ENCODE data around the gene LIMD2. TPM values are rescaled to one million over a fixed set of nuclear protein-coding genes. Genes with fewer than 3 reads are reported as not detected.
"Not testable (repeated sequence)": the region's sequence is repeated elsewhere in the genome, so short reads cannot be mapped to it uniquely, and the experiment has no call there.

LIMD2 gene
- 51.6 and 72.5 TPM in 2 replicates for total RNA-seq (2014; rRNA removed; shearing (Covaris generic))

DNA sequence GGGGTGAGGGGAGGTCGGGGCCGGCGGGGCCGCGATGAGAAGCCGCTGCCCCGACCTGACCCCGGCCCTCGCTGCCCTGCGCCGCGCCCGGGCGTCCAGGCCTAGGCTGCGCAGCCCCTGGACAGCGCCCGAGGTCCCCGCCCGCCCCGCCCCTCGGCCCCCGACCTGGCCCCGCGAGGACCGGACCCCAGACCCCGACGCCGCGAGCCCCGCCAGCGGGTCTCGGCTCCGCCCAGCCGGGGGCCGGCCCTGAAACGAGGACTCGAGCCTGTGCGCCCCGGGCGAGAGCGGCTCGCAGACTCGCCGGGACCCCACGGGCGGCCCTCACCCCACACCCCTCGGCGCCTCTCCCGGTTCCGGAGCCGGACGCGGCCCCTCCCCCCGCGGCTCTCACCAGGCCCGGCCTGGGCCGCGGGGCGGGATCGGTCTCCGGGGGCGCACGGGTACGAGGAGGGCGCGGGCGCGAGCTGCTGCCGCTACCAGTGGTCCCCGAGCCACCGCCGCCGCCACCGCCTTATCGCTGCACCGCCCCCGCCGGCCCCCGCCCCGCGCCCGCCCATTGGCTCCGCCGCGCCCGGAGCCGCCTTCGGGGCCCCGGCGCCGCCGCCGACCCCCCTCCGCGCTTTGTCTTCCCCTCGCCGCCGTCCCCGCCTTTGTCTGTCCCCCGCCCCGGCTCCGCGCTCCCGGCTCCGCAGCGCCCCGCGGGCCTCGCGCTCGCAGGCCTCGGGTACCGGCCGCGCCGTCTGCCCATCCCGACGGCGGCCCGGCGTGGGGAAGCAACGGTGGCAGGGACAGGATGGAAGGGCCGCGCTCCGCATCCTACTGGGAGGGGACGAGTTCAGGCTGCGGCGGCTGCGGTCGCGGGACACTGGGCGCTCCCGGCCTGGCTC lies at the start of gene LIMD2:
Gene LIMD2, minus strand, starts transcription at position 488 of the 890 bp plus-strand sequence. CDS start 827 bp downstream, outside the sequence.
- no peak for DNase-seq (ENCODE audit: low spot score)
- in situ Hi-C loops (cut with HindIII; ENCODE audit: low sequenced_read_pairs) = no loop called here

DNA sequence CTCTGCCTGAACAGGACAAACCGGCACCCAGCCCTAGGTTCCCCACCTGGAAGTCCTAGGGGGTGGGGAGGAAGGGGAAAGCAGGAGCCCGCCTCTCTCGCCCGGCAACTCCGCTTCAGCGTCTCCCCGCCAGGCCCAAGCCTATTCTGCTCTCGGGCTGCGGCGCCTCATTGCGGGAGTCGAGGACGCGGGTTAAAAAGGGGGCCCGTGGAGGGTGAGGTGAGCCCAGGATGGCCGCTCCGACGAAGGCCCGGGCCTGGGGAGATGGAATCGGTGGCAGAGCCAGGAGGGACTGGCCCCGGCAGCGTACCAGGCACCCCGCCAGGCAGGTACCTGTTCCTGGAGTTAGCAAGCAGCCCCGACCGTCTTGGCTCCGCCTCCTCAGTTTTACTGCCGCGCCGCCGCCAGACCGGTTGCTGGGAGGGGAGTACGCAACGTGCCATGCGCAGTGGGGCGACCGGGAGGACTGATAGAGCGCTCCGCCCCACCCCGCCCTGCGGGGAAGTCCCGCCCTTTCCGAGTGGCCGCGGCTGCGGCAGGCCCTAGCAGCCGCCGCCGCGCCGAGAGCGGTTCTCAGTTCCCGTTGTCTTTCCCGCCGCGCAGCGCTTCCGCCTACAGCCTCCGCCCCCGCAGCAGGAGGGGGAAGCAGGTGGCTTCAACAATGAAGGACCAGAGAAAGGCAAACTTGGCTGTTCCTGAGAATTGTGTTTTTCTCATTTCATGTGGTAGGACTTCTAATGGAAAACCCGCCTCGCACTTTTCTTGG lies 41.7 kb upstream of the LIMD2 start, which contains the start of gene STRADA:
Gene STRADA, minus strand, starts transcription at position 392 of the 766 bp plus-strand sequence. CDS start 13,430 bp downstream, outside the sequence.
- peak; percentile 99 for DNase-seq (ENCODE audit: low spot score)
- in situ Hi-C loops (cut with HindIII; ENCODE audit: low sequenced_read_pairs) = no loop called here

DNA sequence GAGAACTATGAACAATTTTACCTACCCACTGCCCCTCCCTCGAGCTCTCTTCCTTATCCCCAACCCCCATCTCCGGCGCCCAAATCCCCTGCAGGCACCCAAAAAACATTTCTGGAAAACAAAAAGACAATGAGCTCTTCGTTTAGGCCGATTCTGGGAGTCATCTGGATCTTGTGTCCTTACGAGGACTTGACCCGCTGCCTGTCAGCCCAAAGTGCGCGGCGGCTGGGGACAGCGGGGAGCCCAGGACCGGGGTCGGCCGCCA lies 41.1 kb upstream of the LIMD2 start:
- in situ Hi-C loops (cut with HindIII; ENCODE audit: low sequenced_read_pairs) = no loop called here
- no peak for DNase-seq (ENCODE audit: low spot score)

DNA sequence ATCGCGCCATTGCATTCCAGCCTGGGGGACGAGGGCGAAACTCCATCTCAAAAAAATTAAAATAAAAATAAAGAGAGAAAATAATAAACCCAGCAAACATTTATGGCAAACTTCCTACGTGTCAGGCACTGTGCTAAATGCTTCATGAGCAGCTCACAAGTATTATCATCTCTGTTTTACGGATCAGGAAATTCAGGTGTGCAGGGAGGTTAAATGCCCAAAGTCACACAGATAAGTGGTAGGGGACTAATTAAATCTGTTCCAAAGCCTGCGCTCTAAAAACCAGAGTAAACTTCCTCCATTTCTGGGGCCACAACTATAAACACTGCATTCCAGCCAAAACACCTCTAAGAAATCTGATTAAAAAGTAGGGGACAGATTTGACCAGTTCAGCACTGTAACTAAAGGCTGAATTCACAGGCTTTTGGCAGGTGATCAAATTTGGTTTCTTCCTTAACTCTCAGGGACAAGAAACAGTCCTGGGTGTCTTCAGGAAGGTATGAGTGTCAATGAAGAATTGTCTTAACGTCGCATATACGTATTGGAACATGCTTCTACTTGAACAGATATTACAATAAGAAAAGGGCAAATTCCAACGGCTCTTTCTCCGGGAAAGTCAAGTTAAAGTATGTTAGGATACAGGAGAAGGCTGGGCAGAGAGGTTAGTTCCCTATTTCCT lies 40.7 kb upstream of the LIMD2 start:
- in situ Hi-C loops (cut with HindIII; ENCODE audit: low sequenced_read_pairs) = no loop called here
- peak; percentile 34 for DNase-seq (ENCODE audit: low spot score)

DNA sequence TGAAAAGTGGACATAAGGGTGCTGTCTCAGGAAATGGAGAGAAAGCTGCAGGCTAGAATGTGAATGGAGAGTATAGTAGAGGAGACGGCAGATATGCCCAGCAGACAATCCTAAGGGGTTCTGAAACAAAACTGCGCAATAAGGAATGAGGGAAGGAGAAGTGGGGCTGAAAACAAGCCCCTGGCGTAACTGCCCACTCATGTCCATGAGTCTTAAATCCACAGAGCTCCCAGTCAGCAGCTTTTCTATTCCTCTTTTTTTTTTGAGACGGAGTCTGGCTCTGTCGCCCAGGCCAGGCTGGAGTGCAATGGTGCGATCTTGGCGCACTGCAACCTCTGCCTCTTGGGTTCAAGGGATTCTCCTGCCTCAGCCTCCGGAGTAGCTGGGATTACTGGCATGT lies 35.8 kb upstream of the LIMD2 start:
- DNase-seq (ENCODE audit: low spot score) = no peak
- in situ Hi-C loops (cut with HindIII; ENCODE audit: low sequenced_read_pairs) = no loop called here

DNA sequence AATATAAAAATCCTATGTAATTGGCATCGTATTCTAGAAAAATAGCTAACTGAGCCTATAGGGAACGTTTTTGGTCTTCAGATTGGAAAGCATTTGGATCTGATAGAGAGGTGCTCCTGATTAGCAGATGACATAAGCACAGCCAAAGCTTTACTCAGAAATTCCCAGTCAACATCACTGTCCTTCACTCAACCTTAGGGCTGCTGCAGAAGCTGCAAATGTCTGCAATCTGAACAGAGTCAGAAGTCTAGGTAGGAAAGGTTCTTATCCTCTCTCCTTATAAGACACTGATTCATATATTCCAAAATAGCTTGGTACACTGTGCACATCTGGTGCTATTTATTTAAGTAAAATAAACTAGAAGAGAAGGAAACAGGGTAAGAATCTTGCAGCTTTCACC lies 22.5 kb upstream of the LIMD2 start:
- DNase-seq (ENCODE audit: low spot score) = no peak
- in situ Hi-C loops (cut with HindIII; ENCODE audit: low sequenced_read_pairs) = no loop called here

DNA sequence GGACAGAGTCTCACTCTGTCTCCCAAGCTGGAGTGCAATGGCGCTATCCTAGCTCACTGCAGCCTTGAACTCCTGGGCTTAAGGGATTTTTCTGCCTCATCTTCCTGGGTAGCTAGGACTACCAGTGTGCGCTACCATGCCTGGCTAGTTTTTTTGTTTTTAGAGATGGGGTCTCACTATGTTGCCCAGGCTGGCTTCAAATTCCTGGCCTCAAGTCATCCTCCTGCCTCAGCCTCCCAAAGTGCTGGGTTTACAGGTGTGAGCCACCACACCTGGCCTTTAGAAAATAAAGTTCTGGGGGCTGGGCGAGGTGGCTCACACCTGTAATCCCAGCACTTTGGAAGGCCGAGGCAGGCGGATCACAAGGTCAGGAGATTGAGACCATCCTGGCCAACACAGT lies 20.3 kb upstream of the LIMD2 start:
- DNase-seq (ENCODE audit: low spot score); in situ Hi-C loops (cut with HindIII; ENCODE audit: low sequenced_read_pairs): not testable (repeated sequence)

DNA sequence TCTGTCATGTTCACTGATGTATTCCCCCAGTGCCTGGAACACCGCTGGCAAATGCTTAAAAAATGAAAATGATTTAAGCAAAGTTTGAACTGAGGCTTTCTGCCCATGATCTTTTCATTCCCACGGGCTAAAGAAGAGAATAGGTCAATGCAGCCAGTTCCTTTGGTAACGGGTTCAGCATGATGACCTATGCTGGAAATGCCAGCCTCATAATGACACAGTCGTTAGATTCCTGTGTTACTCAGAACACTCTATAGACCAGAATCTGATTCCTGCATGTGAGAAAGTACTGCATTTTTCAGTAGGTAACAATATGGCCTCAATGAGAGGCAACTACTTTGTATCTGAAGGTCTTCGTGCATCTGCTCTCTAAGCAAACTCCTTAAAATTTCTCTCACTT lies 19.1 kb upstream of the LIMD2 start:
- in situ Hi-C loops (cut with HindIII; ENCODE audit: low sequenced_read_pairs) = no loop called here
- no peak for DNase-seq (ENCODE audit: low spot score)

DNA sequence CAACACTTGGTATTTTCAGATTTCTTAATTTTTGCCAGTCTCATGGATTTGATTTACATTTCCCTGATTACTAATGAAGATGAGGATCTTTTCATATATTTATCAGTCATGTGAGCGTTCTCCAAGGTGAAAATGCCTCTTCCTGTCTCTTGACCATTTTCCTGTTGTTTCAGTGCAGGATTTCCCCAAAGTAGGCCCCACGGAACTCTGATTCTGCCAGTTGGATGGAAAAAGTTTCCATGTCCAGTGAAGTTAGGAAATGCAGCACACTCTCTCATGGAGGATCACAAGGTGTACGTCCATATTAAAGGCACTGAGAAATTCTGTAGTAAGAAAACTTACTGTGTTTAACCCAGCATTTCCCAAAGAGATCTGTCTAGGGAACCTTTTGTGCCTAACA lies 16.5 kb upstream of the LIMD2 start:
- in situ Hi-C loops (cut with HindIII; ENCODE audit: low sequenced_read_pairs) = no loop called here
- DNase-seq (ENCODE audit: low spot score) = no peak

DNA sequence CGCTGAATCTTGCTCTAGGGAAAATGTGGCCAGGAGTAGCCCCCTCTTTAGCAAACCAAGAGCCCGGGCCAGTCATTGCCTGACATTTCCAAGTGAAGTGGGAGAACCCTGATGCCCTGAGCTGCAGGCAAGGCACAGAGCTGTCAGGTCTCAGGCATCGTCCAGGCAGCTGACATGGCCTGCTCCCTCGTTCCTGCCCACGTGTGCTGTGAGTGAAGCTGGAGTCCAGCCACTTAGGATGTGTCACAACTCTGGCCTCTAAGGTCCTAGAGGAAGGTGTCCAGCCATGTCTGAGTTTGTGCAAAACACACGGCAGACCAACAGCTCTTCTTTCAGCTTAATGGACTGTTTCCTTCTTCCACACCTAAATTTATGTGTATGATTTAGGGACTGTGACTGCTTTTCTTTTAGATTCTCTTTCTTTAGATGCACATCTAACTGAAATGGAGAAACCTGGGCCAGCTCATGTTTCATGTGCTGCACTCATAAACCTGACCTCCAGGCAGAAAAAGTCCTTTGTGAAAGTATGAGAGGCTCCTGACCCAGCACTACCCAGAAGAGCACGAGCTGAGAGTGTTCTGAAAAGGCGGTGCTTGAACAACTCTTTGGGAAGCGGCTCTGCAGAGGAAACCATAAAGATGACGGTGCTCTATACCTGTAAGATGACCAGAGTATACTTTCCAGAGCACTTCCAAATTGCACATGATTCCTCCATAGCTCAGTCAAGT lies 14.8 kb upstream of the LIMD2 start:
- DNase-seq (ENCODE audit: low spot score) = no peak
- in situ Hi-C loops (cut with HindIII; ENCODE audit: low sequenced_read_pairs) = no loop called here

DNA sequence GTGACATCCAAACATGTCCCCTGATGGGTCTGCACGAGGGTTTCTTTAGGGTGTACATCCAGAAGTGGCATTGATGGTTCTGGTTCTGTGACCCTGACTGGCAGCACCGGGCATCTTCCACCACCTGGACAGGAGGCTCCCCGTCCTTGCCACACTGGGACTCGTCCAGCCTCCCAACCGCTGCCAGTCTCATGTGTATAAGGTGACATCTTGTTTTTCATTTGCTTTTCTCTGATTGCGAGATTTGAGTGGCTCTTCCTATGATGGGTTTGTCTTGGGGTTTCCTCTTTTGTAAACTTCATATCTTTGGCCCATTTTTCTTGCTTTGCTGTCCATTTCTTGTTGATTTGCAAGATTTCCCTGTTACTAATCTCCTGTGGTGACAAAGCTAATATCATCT lies 9.2 kb upstream of the LIMD2 start:
- in situ Hi-C loops (cut with HindIII; ENCODE audit: low sequenced_read_pairs) = no loop called here
- DNase-seq (ENCODE audit: low spot score) = no peak

DNA sequence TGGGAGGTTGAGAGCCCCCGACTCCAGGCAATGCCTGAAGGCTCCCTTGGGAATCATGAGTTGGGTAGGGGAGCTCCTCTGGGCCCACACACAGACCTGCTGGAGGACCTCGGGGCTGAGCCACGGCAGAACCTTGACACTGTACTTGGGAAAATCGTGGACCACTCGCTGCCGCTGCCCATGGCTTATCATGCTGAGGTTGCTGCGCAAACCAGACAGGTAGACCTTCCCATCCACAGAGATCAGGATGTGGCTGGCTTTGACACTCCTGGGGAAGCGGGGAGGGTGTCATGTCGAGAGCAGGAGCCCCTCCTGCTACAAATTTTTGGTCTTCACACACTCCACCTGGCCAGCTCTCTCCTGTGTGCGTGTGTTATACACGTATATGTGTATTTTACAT lies 7.2 kb upstream of the LIMD2 start:
- in situ Hi-C loops (cut with HindIII; ENCODE audit: low sequenced_read_pairs) = no loop called here
- DNase-seq (ENCODE audit: low spot score) = no peak

DNA sequence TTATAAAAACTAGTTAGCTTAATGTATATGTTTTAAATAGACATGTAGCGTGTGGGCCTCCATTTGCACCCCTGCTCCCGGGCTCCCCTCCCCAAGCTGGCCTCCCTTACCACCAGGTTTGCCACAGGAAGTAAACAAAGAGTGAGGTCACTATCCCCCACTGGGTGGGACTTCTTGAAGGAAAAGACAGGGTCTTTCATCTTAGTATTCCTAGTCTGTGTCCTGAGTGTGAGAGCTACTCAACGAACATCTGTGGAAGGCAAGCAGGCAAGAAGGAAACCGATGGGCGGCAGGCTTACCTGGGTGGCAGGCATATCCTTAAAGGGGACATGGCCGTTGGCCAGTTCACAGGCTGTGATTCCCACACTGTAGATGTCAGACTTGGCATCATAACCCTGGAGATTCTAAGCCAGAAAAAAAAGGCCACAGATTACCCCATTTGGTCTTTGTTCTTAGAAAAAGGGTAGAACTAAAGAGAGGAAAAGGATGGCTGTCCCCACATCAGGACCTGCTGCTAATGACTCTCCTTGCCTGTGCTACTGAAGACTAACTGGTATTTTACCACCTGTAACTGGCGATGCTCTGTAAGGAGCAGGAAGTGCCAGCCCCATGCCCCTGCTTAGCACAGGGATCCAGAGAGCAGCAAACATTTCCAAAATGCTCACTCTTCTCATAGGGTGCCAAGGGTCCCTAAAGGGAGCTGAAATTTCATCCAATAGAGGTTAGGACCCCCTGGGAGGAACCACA lies 6.6 kb upstream of the LIMD2 start:
- DNase-seq (ENCODE audit: low spot score) = no peak
- in situ Hi-C loops (cut with HindIII; ENCODE audit: low sequenced_read_pairs) = no loop called here

DNA sequence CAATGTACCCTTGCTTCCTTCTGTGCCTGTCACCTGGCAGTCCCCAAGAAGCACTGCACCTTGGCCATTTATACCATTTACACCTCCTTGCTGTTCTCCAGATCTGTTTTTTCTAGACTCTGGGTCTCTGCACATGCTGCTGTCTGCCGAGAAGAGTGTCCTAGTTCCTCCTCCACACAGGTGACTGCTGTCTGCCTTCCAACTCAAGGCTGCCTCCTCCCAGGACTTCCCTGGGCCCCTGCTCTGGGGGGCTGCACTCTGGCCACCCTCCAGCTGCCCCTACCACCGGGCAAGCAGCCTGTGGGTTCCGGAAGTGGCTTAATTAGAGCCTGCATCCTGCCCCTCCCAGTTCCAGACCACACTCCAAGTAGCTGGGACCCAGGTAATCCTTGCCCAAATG lies 5.7 kb upstream of the LIMD2 start:
- DNase-seq (ENCODE audit: low spot score) = no peak
- in situ Hi-C loops (cut with HindIII; ENCODE audit: low sequenced_read_pairs) = no loop called here

DNA sequence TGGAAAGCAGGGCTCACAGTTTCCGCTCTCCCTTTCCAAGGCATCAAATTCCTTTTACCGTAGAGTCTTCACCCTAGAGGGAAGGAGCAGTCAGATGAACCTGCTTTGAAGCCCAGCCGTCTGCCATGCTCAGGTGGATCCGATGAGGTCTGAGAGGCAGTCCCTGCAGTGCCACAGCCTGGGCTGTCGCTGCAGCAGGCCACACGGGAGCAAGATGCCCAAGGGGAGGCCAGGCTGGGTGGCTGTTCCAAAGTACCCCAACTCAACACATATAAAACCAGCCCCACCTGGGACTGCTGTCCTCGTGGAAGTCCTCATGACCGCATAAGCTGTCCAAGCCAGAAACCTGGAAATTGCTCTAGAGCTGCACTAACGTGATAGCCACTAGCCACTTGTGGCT lies 4.9 kb upstream of the LIMD2 start:
- DNase-seq (ENCODE audit: low spot score) = no peak
- in situ Hi-C loops (cut with HindIII; ENCODE audit: low sequenced_read_pairs) = no loop called here

DNA sequence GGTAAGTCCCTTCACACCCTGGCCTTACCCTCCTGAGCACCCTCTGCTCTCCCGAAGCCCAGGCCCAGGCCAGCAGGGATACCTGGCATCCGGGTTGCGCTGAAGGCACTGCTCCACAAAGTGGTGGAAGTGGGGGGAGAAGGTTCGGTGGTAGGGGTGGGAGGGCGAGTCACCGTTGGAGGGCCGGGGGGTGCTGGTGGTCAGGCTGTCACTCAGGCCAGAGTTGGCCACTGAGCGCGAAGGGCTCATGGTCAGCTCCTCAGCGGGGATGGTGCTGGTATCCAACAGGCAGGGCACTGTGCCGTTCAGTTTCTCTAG lies 4.3 kb upstream of the LIMD2 start:
- in situ Hi-C loops (cut with HindIII; ENCODE audit: low sequenced_read_pairs) = no loop called here
- no peak for DNase-seq (ENCODE audit: low spot score)

DNA sequence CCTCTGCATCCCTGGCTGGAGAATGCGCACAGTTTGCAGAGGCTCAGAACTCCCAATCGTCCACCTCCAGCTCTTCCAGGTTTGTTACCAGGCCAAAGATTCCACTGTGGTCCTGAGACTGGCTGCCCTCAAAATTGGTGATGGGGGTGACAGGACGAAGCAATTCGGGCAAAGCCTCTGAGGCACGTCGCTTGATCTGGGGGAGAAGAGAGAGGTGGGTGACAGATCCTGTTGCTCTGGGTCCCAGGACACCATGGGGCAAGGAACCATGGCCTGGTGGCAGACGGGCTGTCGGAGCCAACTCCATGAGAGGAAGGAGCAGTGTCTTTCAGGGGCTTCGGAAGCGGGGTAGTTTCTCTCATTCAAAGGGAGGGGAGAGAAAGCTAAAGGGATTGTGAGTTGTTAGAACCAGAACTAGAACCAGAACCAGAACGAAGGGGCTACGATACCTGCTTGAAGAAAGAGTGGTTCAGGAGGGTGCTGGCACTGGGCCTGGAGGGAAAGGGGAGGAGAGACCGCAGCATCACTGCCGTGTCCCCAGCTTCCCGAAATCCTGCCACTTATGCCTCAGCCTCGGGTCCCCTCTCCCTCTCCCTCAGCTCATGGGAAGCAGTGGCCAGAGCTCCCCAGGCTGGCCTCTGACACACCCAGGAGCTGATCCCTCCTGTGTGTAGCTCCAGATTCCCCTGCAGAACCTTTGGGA lies 3.8 kb upstream of the LIMD2 start:
- DNase-seq (ENCODE audit: low spot score) = no peak
- in situ Hi-C loops (cut with HindIII; ENCODE audit: low sequenced_read_pairs) = no loop called here

DNA sequence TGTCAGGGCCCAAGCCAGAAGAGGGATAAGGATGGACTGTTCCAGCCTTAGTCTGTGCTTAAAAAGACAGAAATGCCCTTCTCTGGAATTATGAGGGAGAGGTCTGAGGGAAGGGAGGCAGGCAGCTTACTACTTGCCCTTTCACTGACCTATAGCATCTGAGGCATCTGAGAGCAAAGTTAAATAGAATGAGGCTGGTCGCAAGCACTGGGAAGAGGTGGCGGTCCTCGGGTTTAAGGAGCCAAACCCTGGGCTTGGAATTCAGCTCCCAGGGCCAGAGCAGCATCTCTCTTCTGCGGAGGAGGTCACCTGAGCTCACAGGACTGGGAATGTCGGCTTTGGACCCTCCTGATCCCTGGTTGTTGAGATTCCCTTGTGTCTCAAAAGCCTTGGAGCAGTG lies 3.1 kb upstream of the LIMD2 start:
- in situ Hi-C loops (cut with HindIII; ENCODE audit: low sequenced_read_pairs) = no loop called here

DNA sequence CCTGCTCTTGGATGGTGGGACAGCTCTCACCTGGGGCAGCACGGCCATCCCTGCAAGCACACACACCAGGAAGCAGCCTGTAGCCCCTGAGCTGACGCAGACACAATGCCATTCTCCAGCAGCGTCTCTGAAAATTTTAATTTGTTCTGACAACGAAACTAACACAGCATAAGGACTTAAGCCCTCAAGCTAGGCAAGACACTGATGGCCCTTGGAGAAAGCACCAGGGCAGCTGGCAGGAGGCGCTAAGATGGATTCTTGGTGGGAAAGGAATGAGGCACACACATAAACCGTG lies 2.7 kb upstream of the LIMD2 start:
- in situ Hi-C loops (cut with HindIII; ENCODE audit: low sequenced_read_pairs) = no loop called here
- no peak for DNase-seq (ENCODE audit: low spot score)

More for the DNA sequence above, 3.1 kb upstream of the LIMD2 start:
- DNase-seq (ENCODE audit: low spot score) = no peak
